ENCODE measurements around the gene RTN4RL1. TPM values are rescaled to one million over a fixed set of nuclear protein-coding genes. Genes with fewer than 3 reads are reported as not detected.

The RTN4RL1 gene
- polyA plus RNA-seq, 1 donor (not counting 4 experiments of a cell fraction or from before 2014, with no cell fraction given): 2.3 TPM

- H2AFZ ChIP-seq (ENCODE audit: control insufficient read depth, low read length): no peak overlapping the region
- no peaks in the 10 kb centered on the region for H3K9me3 ChIP-seq (ENCODE audit: control insufficient read depth, low read depth, low read length)
- TF ChIP-seq CTCF (optimal IDR thresholded peaks at IDR 0.05 in 1 of 3, IDR thresholded peaks at IDR 0.05 in 1 of 3, conservative IDR thresholded peaks at IDR 0.05 in 1 of 3; ENCODE audit: extremely low read depth in 1 of 3, insufficient read depth in 2 of 3, low read length in 3 of 3): no peak
- TF ChIP-seq EZH2 (IDR thresholded peaks at IDR 0.05; ENCODE audit: low read length): no peak
- H3K9me1 ChIP-seq (ENCODE audit: control insufficient read depth, extremely low read depth, insufficient read depth, low read length): no peaks in the 10 kb centered on the region
- H3K9ac ChIP-seq (ENCODE audit: control insufficient read depth, extremely low read depth, insufficient read depth, low read length): no peak overlapping the region
- H3K79me2 ChIP-seq (ENCODE audit: control insufficient read depth, insufficient read depth, low read length): no peaks in the 10 kb centered on the region
- H3K4me1 ChIP-seq (ENCODE audit: control insufficient read depth, extremely low read depth, insufficient read depth, low read length): no peaks in the 10 kb centered on the region
- FAIRE-seq (no peak), DNase-seq (ENCODE audit: low read depth, low spot score) (no peak)
- H4K20me1 ChIP-seq (ENCODE audit: control insufficient read depth, extremely low read depth, insufficient read depth, low read length): no peaks in the 10 kb centered on the region
- H3K27ac ChIP-seq (ENCODE audit: control insufficient read depth, insufficient read depth, low read length): no peak overlapping the region
- no peak overlapping the region for H3K4me3 ChIP-seq (ENCODE audit: control insufficient read depth in 2 of 3, extremely low read depth in 1 of 3, insufficient read depth in 2 of 3, low read depth in 1 of 3, low read length in 3 of 3)
- dilution Hi-C loops (cut with MboI; ENCODE audit: extremely low pct_ligation_motif_present, low sequenced_read_pairs): no loop called here
- H3K27me3 ChIP-seq (ENCODE audit: control insufficient read depth, extremely low read depth, insufficient read depth, low read length): no peaks in the 10 kb centered on the region
- H3K36me3 ChIP-seq (ENCODE audit: control insufficient read depth in 2 of 2, extremely low read depth in 1 of 2, insufficient read depth in 2 of 2, low read length in 2 of 2): peaks cover 16 to 18% of the 10 kb centered on the region in 2 experiments
- no peak overlapping the region for H3K4me2 ChIP-seq (ENCODE audit: control insufficient read depth, extremely low read depth, insufficient read depth, low read depth, low read length)
Measured at GRCh38 chr17:1898872-1899271, 126.3 kb downstream of the RTN4RL1 start.

GRCh38 chr17:1898332-1898731, 126.8 kb downstream of the RTN4RL1 start:
- no peaks in the 10 kb centered on the region for H3K27me3 ChIP-seq (ENCODE audit: control insufficient read depth, extremely low read depth, insufficient read depth, low read length)
- no peak overlapping the region for H3K9ac ChIP-seq (ENCODE audit: control insufficient read depth, extremely low read depth, insufficient read depth, low read length)
- no peak overlapping the region for H3K4me2 ChIP-seq (ENCODE audit: control insufficient read depth, extremely low read depth, insufficient read depth, low read depth, low read length)
- H4K20me1 ChIP-seq (ENCODE audit: control insufficient read depth, extremely low read depth, insufficient read depth, low read length): no peaks in the 10 kb centered on the region
- H3K4me3 ChIP-seq (ENCODE audit: control insufficient read depth in 2 of 3, extremely low read depth in 1 of 3, insufficient read depth in 2 of 3, low read depth in 1 of 3, low read length in 3 of 3): no peak overlapping the region
- no peaks in the 10 kb centered on the region for H3K79me2 ChIP-seq (ENCODE audit: control insufficient read depth, insufficient read depth, low read length)
- H3K4me1 ChIP-seq (ENCODE audit: control insufficient read depth, extremely low read depth, insufficient read depth, low read length): no peaks in the 10 kb centered on the region
- TF ChIP-seq CTCF (optimal IDR thresholded peaks at IDR 0.05 in 1 of 3, IDR thresholded peaks at IDR 0.05 in 1 of 3, conservative IDR thresholded peaks at IDR 0.05 in 1 of 3; ENCODE audit: extremely low read depth in 1 of 3, insufficient read depth in 2 of 3, low read length in 3 of 3) (no peak), EZH2 (IDR thresholded peaks at IDR 0.05; ENCODE audit: low read length) (no peak)
- dilution Hi-C loops (cut with MboI; ENCODE audit: extremely low pct_ligation_motif_present, low sequenced_read_pairs): no loop called here
- no peak overlapping the region for H2AFZ ChIP-seq (ENCODE audit: control insufficient read depth, low read length)
- H3K9me1 ChIP-seq (ENCODE audit: control insufficient read depth, extremely low read depth, insufficient read depth, low read length): no peaks in the 10 kb centered on the region
- no peak overlapping the region for H3K27ac ChIP-seq (ENCODE audit: control insufficient read depth, insufficient read depth, low read length)
- no peaks in the 10 kb centered on the region for H3K9me3 ChIP-seq (ENCODE audit: control insufficient read depth, low read depth, low read length)
- peaks cover 16 to 18% of the 10 kb centered on the region in 2 experiments for H3K36me3 ChIP-seq (ENCODE audit: control insufficient read depth in 2 of 2, extremely low read depth in 1 of 2, insufficient read depth in 2 of 2, low read length in 2 of 2)
- DNase-seq (ENCODE audit: low read depth, low spot score): no peak
- no peak for FAIRE-seq

Data from keratinocyte (primary cell).